SU-DHL-6 (cell line): ENCODE results near the gene HCRTR1.

Experiments used
- H2AFZ ChIP-seq: fragments of 200-600 bp; sonication (generic); 2 replicates; pipeline ENCODE4 v1.6.1; 2014; ENCODE audit warnings: low read depth, mild to moderate bottlenecking, moderate library complexity, mixed read lengths, antibody characterized with exemption, low read length; ENCODE audit not compliant: severe bottlenecking
- H3F3A ChIP-seq: fragments of 200-600 bp; shearing (Covaris generic); 2 replicates; pipeline ENCODE4 v1.6.0; 2016; ENCODE audit warnings: antibody characterized with exemption, mild to moderate bottlenecking; ENCODE audit not compliant: insufficient read depth
- H3K27ac ChIP-seq: fragments of 200-600 bp; sonication (generic); 2 replicates; pipeline ENCODE4 v1.5.1; 2016; ENCODE audit warnings: low read depth, mild to moderate bottlenecking, low read length, moderate library complexity, mixed read lengths
- H3K27me3 ChIP-seq: fragments of 200-600 bp; sonication (generic), shearing (Covaris generic); 2 replicates; pipeline ENCODE4 v1.6.0; 2014; ENCODE audit warnings: mild to moderate bottlenecking, low read length
- H3K36me3 ChIP-seq: fragments of 200-600 bp; sonication (generic); 2 replicates; pipeline ENCODE4 v1.6.1; 2014; ENCODE audit warnings: mild to moderate bottlenecking, low read length, mixed read lengths
- H3K4me2 ChIP-seq: fragments of 300-600, 200-600 bp; shearing (Covaris generic), sonication (generic); 2 replicates; pipeline ENCODE4 v1.6.0; 2014; ENCODE audit warnings: low read length, low read depth, mild to moderate bottlenecking; ENCODE audit not compliant: poor library complexity, severe bottlenecking
- H3K4me3 ChIP-seq: fragments of 200-600 bp; sonication (generic); 2 replicates; pipeline ENCODE4 v1.5.1; 2014; ENCODE audit warnings: antibody characterized with exemption, low read length, mild to moderate bottlenecking, mixed read lengths; ENCODE audit not compliant: insufficient read depth, poor library complexity, severe bottlenecking
- H3K79me2 ChIP-seq: fragments of 200-600 bp; sonication (generic); 2 replicates; pipeline ENCODE4 v1.6.1; 2014; ENCODE audit warnings: mild to moderate bottlenecking, low read length, moderate library complexity; ENCODE audit not compliant: insufficient read depth
- H3K9ac ChIP-seq: fragments of 200-600 bp; sonication (generic); 2 replicates; pipeline ENCODE4 v1.7.0; 2014; ENCODE audit warnings: mild to moderate bottlenecking, low read length
- H3K9me2 ChIP-seq: fragments of 200-600 bp; sonication (generic); replicated peaks from 2 replicates; pipeline ENCODE4 v1.6.1; 2014; ENCODE audit warnings: low read length; ENCODE audit not compliant: insufficient read depth
- H3K9me3 ChIP-seq: fragments of 200-600 bp; sonication (generic); 2 replicates; pipeline ENCODE4 v1.6.1; 2014; ENCODE audit warnings: low read length, mixed read lengths; ENCODE audit not compliant: insufficient read depth
- H4K20me1 ChIP-seq: fragments of 200-600 bp; sonication (generic); 2 replicates; pipeline ENCODE4 v1.6.1; 2014; ENCODE audit warnings: low read depth, mild to moderate bottlenecking, antibody characterized with exemption, low read length, moderate library complexity, mixed read lengths
- CTCF ChIP-seq: fragments of 200-600 bp; sonication (generic); IDR thresholded peaks from one replicate; pipeline ENCODE4 v1.5.1; 2017; ENCODE audit warnings: antibody characterized with exemption, mild to moderate bottlenecking, low read length, moderate library complexity; ENCODE audit not compliant: insufficient read depth, poor library complexity, severe bottlenecking
- EZH2phosphoT487 ChIP-seq: fragments of 200-600 bp; sonication (generic), shearing (Covaris generic); conservative IDR thresholded peaks from 2 replicates; pipeline ENCODE4 v1.6.1; 2018; ENCODE audit warnings: mild to moderate bottlenecking, antibody characterized with exemption, low read length, moderate library complexity, mixed read lengths

HCRTR1 gene

GRCh38 chr1:31643976-31644559 lies 26.6 kb downstream of the HCRTR1 start:
- Histone ChIP-seq H3K27me3 (no peaks in the 10 kb centered on the region), H3K4me2 (peak overlapping the region; percentile 73), H2AFZ (peak overlapping the region; percentile 69), H3K36me3 (no peaks in the 10 kb centered on the region), H3K9ac (peak overlapping the region; percentile 77), H3F3A (peaks cover 6% of the 10 kb centered on the region; the same call in 1 of the 2 replicates), H3K9me2 (no peaks in the 10 kb centered on the region), H4K20me1 (no peaks in the 10 kb centered on the region), H3K27ac (peak overlapping the region; percentile 36), H3K9me3 (no peaks in the 10 kb centered on the region), H3K4me3 (peak overlapping the region; percentile 74), H3K79me2 (peaks cover 44% of the 10 kb centered on the region)
- TF ChIP-seq EZH2phosphoT487 = no peak
- no peak for TF ChIP-seq CTCF

GRCh38 chr1:31644560-31645273 lies 27.2 kb downstream of the HCRTR1 start, which contains the start of gene PEF1:
PEF1 (minus strand) TSS chr1:31644876; CDS start chr1:31644864, 12 bp downstream.
- Histone ChIP-seq H3F3A (peaks cover 6% of the 10 kb centered on the region; the same call in 1 of the 2 replicates), H3K27ac (peak within 1 kb of the TSS; percentile 36), H3K79me2 (peaks cover 39% of the 10 kb centered on the region), H4K20me1 (no peaks in the 10 kb centered on the region), H3K27me3 (no peaks in the 10 kb centered on the region), H3K9me2 (no peaks in the 10 kb centered on the region), H3K9me3 (no peaks in the 10 kb centered on the region), H3K9ac (peak within 1 kb of the TSS; percentile 77), H3K36me3 (no peaks in the 10 kb centered on the region), H2AFZ (peak within 1 kb of the TSS; percentile 69), H3K4me2 (peak within 1 kb of the TSS; percentile 81), H3K4me3 (peak within 1 kb of the TSS; percentile 74)
- TF ChIP-seq EZH2phosphoT487 (no peak), CTCF (no peak)

GRCh38 chr1:31645274-31645568 lies 27.7 kb downstream of the HCRTR1 start:
- Histone ChIP-seq H3K36me3 (no peaks in the 10 kb centered on the region), H3F3A (peaks cover 6% of the 10 kb centered on the region; the same call in 1 of the 2 replicates), H3K9ac (peak overlapping the region; percentile 77), H3K4me3 (peak overlapping the region; percentile 74), H4K20me1 (no peaks in the 10 kb centered on the region), H3K9me2 (no peaks in the 10 kb centered on the region), H2AFZ (peak overlapping the region; percentile 69), H3K4me2 (peak overlapping the region; percentile 81), H3K27ac (peak overlapping the region; percentile 35), H3K9me3 (no peaks in the 10 kb centered on the region), H3K27me3 (no peaks in the 10 kb centered on the region), H3K79me2 (peaks cover 39% of the 10 kb centered on the region)
- TF ChIP-seq CTCF (no peak), EZH2phosphoT487 (no peak)
